ENCODE results near the gene FA2H. TPM values are rescaled to one million over a fixed set of nuclear protein-coding genes. Genes with fewer than 3 reads are reported as not detected.

FA2H gene
- total and polyA plus RNA-seq, 2 of the 13 experiments (the other 11 are each of a cell fraction or from before 2014, with no cell fraction given), result 0.20 TPM; not detected in 1

DNA sequence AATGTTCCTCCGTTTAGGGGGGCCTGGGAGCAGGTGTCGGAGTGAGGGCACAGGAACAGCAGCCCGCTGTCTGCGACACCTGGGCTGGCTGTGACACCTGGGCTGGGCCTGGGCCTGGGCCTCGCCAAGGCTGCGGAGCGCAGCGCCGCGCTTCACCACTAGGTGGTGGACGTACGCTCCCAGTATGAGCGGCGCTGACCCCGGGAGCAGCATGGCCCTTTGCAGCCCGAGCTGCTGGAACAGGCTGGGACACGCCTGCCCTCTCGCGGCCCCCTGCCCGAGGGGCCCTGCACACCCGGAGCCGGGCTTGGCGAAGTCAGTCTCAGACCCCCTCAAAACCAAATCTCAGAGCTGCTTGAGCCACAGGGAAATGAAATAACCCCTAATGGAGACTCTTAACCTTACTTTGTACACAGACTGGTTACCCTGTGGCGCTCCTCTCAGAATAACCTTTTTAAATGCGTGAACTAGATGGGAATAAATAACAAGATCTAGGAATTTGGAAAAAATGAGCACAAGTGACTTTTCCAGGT, 38.6 kb upstream of the FA2H start (continued):
- TF ChIP-seq, protein P1, sequence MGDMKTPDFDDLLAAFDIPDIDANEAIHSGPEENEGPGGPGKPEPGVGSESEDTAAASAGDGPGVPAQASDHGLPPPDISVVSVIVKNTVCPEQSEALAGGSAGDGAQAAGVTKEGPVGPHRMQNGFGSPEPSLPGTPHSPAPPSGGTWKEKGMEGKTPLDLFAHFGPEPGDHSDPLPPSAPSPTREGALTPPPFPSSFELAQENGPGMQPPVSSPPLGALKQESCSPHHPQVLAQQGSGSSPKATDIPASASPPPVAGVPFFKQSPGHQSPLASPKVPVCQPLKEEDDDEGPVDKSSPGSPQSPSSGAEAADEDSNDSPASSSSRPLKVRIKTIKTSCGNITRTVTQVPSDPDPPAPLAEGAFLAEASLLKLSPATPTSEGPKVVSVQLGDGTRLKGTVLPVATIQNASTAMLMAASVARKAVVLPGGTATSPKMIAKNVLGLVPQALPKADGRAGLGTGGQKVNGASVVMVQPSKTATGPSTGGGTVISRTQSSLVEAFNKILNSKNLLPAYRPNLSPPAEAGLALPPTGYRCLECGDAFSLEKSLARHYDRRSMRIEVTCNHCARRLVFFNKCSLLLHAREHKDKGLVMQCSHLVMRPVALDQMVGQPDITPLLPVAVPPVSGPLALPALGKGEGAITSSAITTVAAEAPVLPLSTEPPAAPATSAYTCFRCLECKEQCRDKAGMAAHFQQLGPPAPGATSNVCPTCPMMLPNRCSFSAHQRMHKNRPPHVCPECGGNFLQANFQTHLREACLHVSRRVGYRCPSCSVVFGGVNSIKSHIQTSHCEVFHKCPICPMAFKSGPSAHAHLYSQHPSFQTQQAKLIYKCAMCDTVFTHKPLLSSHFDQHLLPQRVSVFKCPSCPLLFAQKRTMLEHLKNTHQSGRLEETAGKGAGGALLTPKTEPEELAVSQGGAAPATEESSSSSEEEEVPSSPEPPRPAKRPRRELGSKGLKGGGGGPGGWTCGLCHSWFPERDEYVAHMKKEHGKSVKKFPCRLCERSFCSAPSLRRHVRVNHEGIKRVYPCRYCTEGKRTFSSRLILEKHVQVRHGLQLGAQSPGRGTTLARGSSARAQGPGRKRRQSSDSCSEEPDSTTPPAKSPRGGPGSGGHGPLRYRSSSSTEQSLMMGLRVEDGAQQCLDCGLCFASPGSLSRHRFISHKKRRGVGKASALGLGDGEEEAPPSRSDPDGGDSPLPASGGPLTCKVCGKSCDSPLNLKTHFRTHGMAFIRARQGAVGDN (CRISPR knock-in tag; IDR thresholded peaks at IDR 0.05), result peak; percentile 90
- TF ChIP-seq AKAP8 (CRISPR knock-in tag; IDR thresholded peaks at IDR 0.05), result peak; percentile 64; the same call in 1 of the 2 replicates
- TF ChIP-seq ZNF639 (CRISPR knock-in tag; conservative IDR thresholded peaks at IDR 0.05), result no peak
- peak; percentile 30; the same call in 1 of the 2 replicates for TF ChIP-seq ATF2 (CRISPR knock-in tag; IDR thresholded peaks at IDR 0.05)
- TF ChIP-seq, protein P2, sequence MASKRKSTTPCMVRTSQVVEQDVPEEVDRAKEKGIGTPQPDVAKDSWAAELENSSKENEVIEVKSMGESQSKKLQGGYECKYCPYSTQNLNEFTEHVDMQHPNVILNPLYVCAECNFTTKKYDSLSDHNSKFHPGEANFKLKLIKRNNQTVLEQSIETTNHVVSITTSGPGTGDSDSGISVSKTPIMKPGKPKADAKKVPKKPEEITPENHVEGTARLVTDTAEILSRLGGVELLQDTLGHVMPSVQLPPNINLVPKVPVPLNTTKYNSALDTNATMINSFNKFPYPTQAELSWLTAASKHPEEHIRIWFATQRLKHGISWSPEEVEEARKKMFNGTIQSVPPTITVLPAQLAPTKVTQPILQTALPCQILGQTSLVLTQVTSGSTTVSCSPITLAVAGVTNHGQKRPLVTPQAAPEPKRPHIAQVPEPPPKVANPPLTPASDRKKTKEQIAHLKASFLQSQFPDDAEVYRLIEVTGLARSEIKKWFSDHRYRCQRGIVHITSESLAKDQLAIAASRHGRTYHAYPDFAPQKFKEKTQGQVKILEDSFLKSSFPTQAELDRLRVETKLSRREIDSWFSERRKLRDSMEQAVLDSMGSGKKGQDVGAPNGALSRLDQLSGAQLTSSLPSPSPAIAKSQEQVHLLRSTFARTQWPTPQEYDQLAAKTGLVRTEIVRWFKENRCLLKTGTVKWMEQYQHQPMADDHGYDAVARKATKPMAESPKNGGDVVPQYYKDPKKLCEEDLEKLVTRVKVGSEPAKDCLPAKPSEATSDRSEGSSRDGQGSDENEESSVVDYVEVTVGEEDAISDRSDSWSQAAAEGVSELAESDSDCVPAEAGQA (IDR thresholded peaks at IDR 0.05; ENCODE audit: low read depth), result peak; percentile 48; the same call in 1 of the 2 replicates
- TF ChIP-seq, protein P2 (CRISPR knock-in tag; IDR thresholded peaks at IDR 0.05; ENCODE audit: borderline replicate concordance), result no peak
- no peak for TF ChIP-seq SNAPC4 (CRISPR knock-in tag; IDR thresholded peaks at IDR 0.05)
- TF ChIP-seq ZNF138 (CRISPR knock-in tag; IDR thresholded peaks at IDR 0.05; ENCODE audit: low read depth), result 0 out of 2 replicates have a peak, but pooled peaks have one; percentile 79
- no peak; the same call in 1 of the 2 replicates for TF ChIP-seq ZNF563 (CRISPR knock-in tag; IDR thresholded peaks at IDR 0.05)
- TF ChIP-seq MAFK (conservative IDR thresholded peaks at IDR 0.05 in 1 of 2, IDR thresholded peaks at IDR 0.05 in 1 of 2; ENCODE audit: low read length in 2 of 2), result no peak
